ENCODE data around the gene HPSE2.

The HPSE2 gene

GRCh38 chr10:98569853-98570252 is 665.8 kb downstream of the HPSE2 start:
- no peaks in the 10 kb centered on the region for H3K27me3 ChIP-seq (replicated peaks)
- in situ Hi-C loops (cut with HindIII; ENCODE audit: low pct_ligation_motif_present, low sequenced_read_pairs) = no loop called here
- H3K36me3 ChIP-seq (replicated peaks) = no peaks in the 10 kb centered on the region
- no peak for DNase-seq
- TF ChIP-seq CTCF (IDR thresholded peaks at IDR 0.05; ENCODE audit: low read depth, low read length, missing control alignments) = no peak
- no peak overlapping the region for H3K27ac ChIP-seq
- no peak overlapping the region for H3K4me3 ChIP-seq (ENCODE audit: low read depth, low read length)

- in situ Hi-C loops (cut with HindIII; ENCODE audit: low pct_ligation_motif_present, low sequenced_read_pairs) = no loop called here
- H3K27me3 ChIP-seq (replicated peaks) = no peaks in the 10 kb centered on the region
- no peaks in the 10 kb centered on the region for H3K36me3 ChIP-seq (replicated peaks)
- no peak overlapping the region for H3K27ac ChIP-seq
- no peak overlapping the region for H3K4me3 ChIP-seq (ENCODE audit: low read depth, low read length)
- DNase-seq = no peak
- TF ChIP-seq CTCF (IDR thresholded peaks at IDR 0.05; ENCODE audit: low read depth, low read length, missing control alignments) = no peak
These were observed 667.1 kb downstream of the HPSE2 start for GRCh38 chr10:98568551-98568950.

GRCh38 chr10:98567391-98568133 is 668.1 kb downstream of the HPSE2 start:
- Histone ChIP-seq H3K27me3 (replicated peaks) (no peaks in the 10 kb centered on the region), H3K4me3 (ENCODE audit: low read depth, low read length) (no peak overlapping the region), H3K27ac (no peak overlapping the region), H3K36me3 (replicated peaks) (no peaks in the 10 kb centered on the region)
- DNase-seq = no peak
- no peak for TF ChIP-seq CTCF (IDR thresholded peaks at IDR 0.05; ENCODE audit: low read depth, low read length, missing control alignments)
- in situ Hi-C loops (cut with HindIII; ENCODE audit: low pct_ligation_motif_present, low sequenced_read_pairs) = no loop called here

GRCh38 chr10:98563811-98564210 is 671.8 kb downstream of the HPSE2 start:
- H3K27ac ChIP-seq = no peak overlapping the region
- in situ Hi-C loops (cut with HindIII; ENCODE audit: low pct_ligation_motif_present, low sequenced_read_pairs) = no loop called here
- DNase-seq = no peak
- H3K36me3 ChIP-seq (replicated peaks) = no peaks in the 10 kb centered on the region
- no peak overlapping the region for H3K4me3 ChIP-seq (ENCODE audit: low read depth, low read length)
- no peak for TF ChIP-seq CTCF (IDR thresholded peaks at IDR 0.05; ENCODE audit: low read depth, low read length, missing control alignments)
- no peaks in the 10 kb centered on the region for H3K27me3 ChIP-seq (replicated peaks)

GRCh38 chr10:98560565-98560964 is 675.1 kb downstream of the HPSE2 start:
- TF ChIP-seq CTCF (IDR thresholded peaks at IDR 0.05; ENCODE audit: low read depth, low read length, missing control alignments) = no peak
- in situ Hi-C loops (cut with HindIII; ENCODE audit: low pct_ligation_motif_present, low sequenced_read_pairs) = no loop called here
- Histone ChIP-seq H3K27me3 (replicated peaks) (no peaks in the 10 kb centered on the region), H3K4me3 (ENCODE audit: low read depth, low read length) (no peak overlapping the region), H3K36me3 (replicated peaks) (no peaks in the 10 kb centered on the region), H3K27ac (no peak overlapping the region)
- no peak for DNase-seq

- Histone ChIP-seq H3K36me3 (replicated peaks) (no peaks in the 10 kb centered on the region), H3K27me3 (replicated peaks) (no peaks in the 10 kb centered on the region), H3K4me3 (ENCODE audit: low read depth, low read length) (no peak overlapping the region), H3K27ac (no peak overlapping the region)
- in situ Hi-C loops (cut with HindIII; ENCODE audit: low pct_ligation_motif_present, low sequenced_read_pairs) = no loop called here
- no peak for TF ChIP-seq CTCF (IDR thresholded peaks at IDR 0.05; ENCODE audit: low read depth, low read length, missing control alignments)
- no peak for DNase-seq
These were observed 679.6 kb downstream of the HPSE2 start for GRCh38 chr10:98556061-98556460.
